Measurements from ENCODE around the gene MBD5. TPM values are rescaled to one million over a fixed set of nuclear protein-coding genes. Genes with fewer than 3 reads are reported as not detected.

Gene MBD5
- polyA plus RNA-seq, 1 donor (not counting 4 experiments of a cell fraction or from before 2014, with no cell fraction given) = 20.1 TPM

DNA sequence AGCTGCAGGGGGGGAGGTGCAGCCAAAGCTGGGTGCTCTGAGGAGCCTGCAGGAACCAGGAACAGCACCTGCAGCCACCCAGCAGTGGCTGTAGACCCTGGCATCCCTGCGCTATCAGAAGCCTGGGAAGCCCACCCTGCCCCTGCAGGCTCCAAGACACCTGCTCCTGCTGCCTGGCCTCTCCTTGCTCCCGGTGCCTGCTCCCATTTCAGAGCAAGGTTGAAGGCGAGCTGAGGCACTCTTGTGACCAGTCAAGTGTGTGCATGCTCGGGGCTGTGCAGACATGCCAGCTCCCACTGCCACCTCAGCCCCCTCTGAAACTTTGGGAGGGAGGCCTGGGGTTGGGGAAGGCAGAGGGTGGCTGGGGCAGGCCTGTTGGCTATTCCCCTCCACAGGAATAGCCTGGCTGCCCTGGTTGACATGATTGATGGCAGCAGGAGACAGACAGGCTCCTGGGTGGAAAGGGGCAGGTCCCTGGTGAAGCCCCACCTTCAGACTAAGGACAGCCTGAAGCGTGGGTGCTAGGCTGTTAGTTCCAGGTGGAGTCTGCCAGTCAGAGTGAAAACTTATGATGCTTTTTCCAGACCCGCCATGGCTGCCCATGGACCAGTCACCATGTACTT, 151.4 kb downstream of the MBD5 start:
- H3K4me3 ChIP-seq (ENCODE audit: control insufficient read depth in 2 of 3, extremely low read depth in 1 of 3, insufficient read depth in 2 of 3, low read depth in 1 of 3, low read length in 3 of 3) = no peak overlapping the region
- no peak for FAIRE-seq
- H3K9me3 ChIP-seq (ENCODE audit: control insufficient read depth, low read depth, low read length) = no peaks in the 10 kb centered on the region
- H3K9ac ChIP-seq (ENCODE audit: control insufficient read depth, extremely low read depth, insufficient read depth, low read length) = no peak overlapping the region
- dilution Hi-C loops (cut with MboI; ENCODE audit: extremely low pct_ligation_motif_present, low sequenced_read_pairs) = no loop called here
- TF ChIP-seq, protein P1, sequence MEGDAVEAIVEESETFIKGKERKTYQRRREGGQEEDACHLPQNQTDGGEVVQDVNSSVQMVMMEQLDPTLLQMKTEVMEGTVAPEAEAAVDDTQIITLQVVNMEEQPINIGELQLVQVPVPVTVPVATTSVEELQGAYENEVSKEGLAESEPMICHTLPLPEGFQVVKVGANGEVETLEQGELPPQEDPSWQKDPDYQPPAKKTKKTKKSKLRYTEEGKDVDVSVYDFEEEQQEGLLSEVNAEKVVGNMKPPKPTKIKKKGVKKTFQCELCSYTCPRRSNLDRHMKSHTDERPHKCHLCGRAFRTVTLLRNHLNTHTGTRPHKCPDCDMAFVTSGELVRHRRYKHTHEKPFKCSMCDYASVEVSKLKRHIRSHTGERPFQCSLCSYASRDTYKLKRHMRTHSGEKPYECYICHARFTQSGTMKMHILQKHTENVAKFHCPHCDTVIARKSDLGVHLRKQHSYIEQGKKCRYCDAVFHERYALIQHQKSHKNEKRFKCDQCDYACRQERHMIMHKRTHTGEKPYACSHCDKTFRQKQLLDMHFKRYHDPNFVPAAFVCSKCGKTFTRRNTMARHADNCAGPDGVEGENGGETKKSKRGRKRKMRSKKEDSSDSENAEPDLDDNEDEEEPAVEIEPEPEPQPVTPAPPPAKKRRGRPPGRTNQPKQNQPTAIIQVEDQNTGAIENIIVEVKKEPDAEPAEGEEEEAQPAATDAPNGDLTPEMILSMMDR (optimal IDR thresholded peaks at IDR 0.05 in 1 of 3, IDR thresholded peaks at IDR 0.05 in 1 of 3, conservative IDR thresholded peaks at IDR 0.05 in 1 of 3; ENCODE audit: extremely low read depth in 1 of 3, insufficient read depth in 2 of 3, low read length in 3 of 3) = no peak
- no peak for TF ChIP-seq EZH2 (IDR thresholded peaks at IDR 0.05; ENCODE audit: low read length)
- no peaks in the 10 kb centered on the region for H3K4me1 ChIP-seq (ENCODE audit: control insufficient read depth, extremely low read depth, insufficient read depth, low read length)
- DNase-seq (ENCODE audit: low read depth, low spot score) = no peak
- H2AFZ ChIP-seq (ENCODE audit: control insufficient read depth, low read length) = no peak overlapping the region
- no peaks in the 10 kb centered on the region for H3K9me1 ChIP-seq (ENCODE audit: control insufficient read depth, extremely low read depth, insufficient read depth, low read length)
- H3K36me3 ChIP-seq (ENCODE audit: control insufficient read depth in 2 of 2, extremely low read depth in 1 of 2, insufficient read depth in 2 of 2, low read length in 2 of 2) = no peaks in the 10 kb centered on the region
- no peak overlapping the region for H3K27ac ChIP-seq (ENCODE audit: control insufficient read depth, insufficient read depth, low read length)
- H4K20me1 ChIP-seq (ENCODE audit: control insufficient read depth, extremely low read depth, insufficient read depth, low read length) = no peaks in the 10 kb centered on the region
- H3K27me3 ChIP-seq (ENCODE audit: control insufficient read depth, extremely low read depth, insufficient read depth, low read length) = no peaks in the 10 kb centered on the region
- no peak overlapping the region for H3K4me2 ChIP-seq (ENCODE audit: control insufficient read depth, extremely low read depth, insufficient read depth, low read depth, low read length)
- no peaks in the 10 kb centered on the region for H3K79me2 ChIP-seq (ENCODE audit: control insufficient read depth, insufficient read depth, low read length)

DNA sequence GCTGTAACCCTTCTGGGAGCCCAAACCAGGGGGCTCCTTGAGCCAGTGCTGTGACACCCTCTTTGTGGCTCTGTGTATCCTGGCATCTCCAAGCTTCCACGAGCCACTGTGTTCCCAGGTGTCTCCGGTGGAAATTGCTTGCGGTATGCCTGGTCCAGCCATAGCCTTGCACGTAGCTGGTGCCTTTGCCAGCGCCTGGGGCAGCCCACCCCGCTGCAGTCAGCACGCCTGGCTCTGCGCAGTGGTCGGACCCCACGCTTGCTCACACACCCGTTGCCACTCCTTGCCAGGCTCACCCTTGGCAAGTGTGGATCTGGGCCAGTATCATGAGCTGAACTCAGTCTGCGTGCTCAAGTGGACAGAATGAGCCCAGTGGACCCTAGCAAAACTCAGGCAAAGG, 152.3 kb downstream of the MBD5 start:
- dilution Hi-C loops (cut with MboI; ENCODE audit: extremely low pct_ligation_motif_present, low sequenced_read_pairs) = no loop called here
- Histone ChIP-seq H3K4me3 (ENCODE audit: control insufficient read depth in 2 of 3, extremely low read depth in 1 of 3, insufficient read depth in 2 of 3, low read depth in 1 of 3, low read length in 3 of 3) (no peak overlapping the region), H3K4me2 (ENCODE audit: control insufficient read depth, extremely low read depth, insufficient read depth, low read depth, low read length) (no peak overlapping the region), H2AFZ (ENCODE audit: control insufficient read depth, low read length) (no peak overlapping the region), H4K20me1 (ENCODE audit: control insufficient read depth, extremely low read depth, insufficient read depth, low read length) (no peaks in the 10 kb centered on the region), H3K9ac (ENCODE audit: control insufficient read depth, extremely low read depth, insufficient read depth, low read length) (no peak overlapping the region), H3K79me2 (ENCODE audit: control insufficient read depth, insufficient read depth, low read length) (no peaks in the 10 kb centered on the region), H3K9me1 (ENCODE audit: control insufficient read depth, extremely low read depth, insufficient read depth, low read length) (no peaks in the 10 kb centered on the region), H3K9me3 (ENCODE audit: control insufficient read depth, low read depth, low read length) (no peaks in the 10 kb centered on the region), H3K27me3 (ENCODE audit: control insufficient read depth, extremely low read depth, insufficient read depth, low read length) (no peaks in the 10 kb centered on the region), H3K27ac (ENCODE audit: control insufficient read depth, insufficient read depth, low read length) (no peak overlapping the region), H3K4me1 (ENCODE audit: control insufficient read depth, extremely low read depth, insufficient read depth, low read length) (no peaks in the 10 kb centered on the region), H3K36me3 (ENCODE audit: control insufficient read depth in 2 of 2, extremely low read depth in 1 of 2, insufficient read depth in 2 of 2, low read length in 2 of 2) (no peaks in the 10 kb centered on the region)
- no peak for TF ChIP-seq EZH2 (IDR thresholded peaks at IDR 0.05; ENCODE audit: low read length)
- TF ChIP-seq, protein P1 (optimal IDR thresholded peaks at IDR 0.05 in 1 of 3, IDR thresholded peaks at IDR 0.05 in 1 of 3, conservative IDR thresholded peaks at IDR 0.05 in 1 of 3; ENCODE audit: extremely low read depth in 1 of 3, insufficient read depth in 2 of 3, low read length in 3 of 3) = no peak
- DNase-seq (ENCODE audit: low read depth, low spot score) (no peak), FAIRE-seq (no peak)
